Measurements from ENCODE around the gene GAREM1. TPM values are rescaled to one million over a fixed set of nuclear protein-coding genes. Genes with fewer than 3 reads are reported as not detected.

Gene GAREM1
- total RNA-seq, 1 donor from 2014 or later, result 10.0 TPM

DNA sequence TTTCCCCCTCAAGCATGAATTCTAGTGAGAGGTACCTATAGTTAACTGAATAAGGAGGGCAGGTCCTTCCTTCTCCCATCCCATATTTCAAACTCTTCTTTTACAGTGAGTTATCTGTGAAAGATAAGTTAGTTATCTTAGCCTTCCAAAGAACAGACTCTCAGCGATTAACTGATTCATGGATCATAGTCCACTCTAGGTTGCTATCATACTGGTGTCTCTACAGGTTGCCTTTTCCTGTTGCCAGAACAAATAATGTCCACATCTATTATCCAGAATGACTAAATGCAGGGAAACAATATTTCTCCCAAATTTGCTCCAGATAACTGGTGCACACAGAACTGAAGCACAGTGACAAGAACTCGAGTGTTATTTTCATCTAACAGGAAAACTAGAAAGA lies 212.5 kb downstream of the GAREM1 start:
- FAIRE-seq (no peak), DNase-seq (ENCODE audit: low read depth) (no peak)
- H3K27me3 ChIP-seq (ENCODE audit: control insufficient read depth, insufficient read depth, low read length), result no peaks in the 10 kb centered on the region
- TF ChIP-seq, protein P1, sequence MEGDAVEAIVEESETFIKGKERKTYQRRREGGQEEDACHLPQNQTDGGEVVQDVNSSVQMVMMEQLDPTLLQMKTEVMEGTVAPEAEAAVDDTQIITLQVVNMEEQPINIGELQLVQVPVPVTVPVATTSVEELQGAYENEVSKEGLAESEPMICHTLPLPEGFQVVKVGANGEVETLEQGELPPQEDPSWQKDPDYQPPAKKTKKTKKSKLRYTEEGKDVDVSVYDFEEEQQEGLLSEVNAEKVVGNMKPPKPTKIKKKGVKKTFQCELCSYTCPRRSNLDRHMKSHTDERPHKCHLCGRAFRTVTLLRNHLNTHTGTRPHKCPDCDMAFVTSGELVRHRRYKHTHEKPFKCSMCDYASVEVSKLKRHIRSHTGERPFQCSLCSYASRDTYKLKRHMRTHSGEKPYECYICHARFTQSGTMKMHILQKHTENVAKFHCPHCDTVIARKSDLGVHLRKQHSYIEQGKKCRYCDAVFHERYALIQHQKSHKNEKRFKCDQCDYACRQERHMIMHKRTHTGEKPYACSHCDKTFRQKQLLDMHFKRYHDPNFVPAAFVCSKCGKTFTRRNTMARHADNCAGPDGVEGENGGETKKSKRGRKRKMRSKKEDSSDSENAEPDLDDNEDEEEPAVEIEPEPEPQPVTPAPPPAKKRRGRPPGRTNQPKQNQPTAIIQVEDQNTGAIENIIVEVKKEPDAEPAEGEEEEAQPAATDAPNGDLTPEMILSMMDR (IDR thresholded peaks at IDR 0.05; ENCODE audit: insufficient read depth, low read length, severe bottlenecking), result no peak
- H3K36me3 ChIP-seq (ENCODE audit: control insufficient read depth, insufficient read depth, low read length), result no peaks in the 10 kb centered on the region
- H3K4me3 ChIP-seq (ENCODE audit: low read depth, low read length), result no peak overlapping the region

DNA sequence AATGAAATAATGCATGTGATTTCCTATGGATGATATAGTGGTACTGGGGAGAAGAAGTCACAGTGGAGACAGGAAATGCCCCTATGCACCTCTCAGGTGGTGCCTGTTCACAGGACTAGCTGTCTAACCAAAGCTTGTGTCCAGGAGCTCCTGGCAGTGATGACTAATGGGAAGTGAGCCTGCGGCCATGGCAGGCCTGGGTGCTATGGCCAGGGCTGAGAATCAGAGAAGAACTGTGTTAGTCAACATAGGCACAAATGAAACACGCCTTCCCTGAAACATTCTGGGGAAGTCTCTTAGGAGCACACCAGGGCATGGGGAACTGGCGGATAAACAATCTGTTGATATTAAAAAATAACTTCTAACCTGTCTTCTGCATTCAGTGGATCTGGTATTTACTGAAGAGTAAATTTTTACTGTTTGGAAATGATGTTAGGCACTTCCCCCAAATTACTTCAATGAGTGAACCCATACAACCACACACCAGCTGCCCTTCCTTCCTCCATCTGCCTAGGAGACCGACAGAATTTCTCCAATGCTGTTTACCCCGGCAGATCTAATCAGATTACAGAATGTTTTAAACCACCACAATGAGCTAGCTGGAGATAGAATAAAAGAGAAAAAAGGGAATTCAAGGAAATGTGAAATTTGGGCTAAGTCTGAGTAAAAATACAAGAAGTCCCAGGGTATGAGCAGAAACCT lies 213.4 kb downstream of the GAREM1 start:
- TF ChIP-seq, protein P1 (IDR thresholded peaks at IDR 0.05; ENCODE audit: insufficient read depth, low read length, severe bottlenecking), result no peak
- FAIRE-seq (no peak), DNase-seq (ENCODE audit: low read depth) (peak; percentile 46)
- Histone ChIP-seq H3K36me3 (ENCODE audit: control insufficient read depth, insufficient read depth, low read length) (no peaks in the 10 kb centered on the region), H3K27me3 (ENCODE audit: control insufficient read depth, insufficient read depth, low read length) (no peaks in the 10 kb centered on the region), H3K4me3 (ENCODE audit: low read depth, low read length) (no peak overlapping the region)

DNA sequence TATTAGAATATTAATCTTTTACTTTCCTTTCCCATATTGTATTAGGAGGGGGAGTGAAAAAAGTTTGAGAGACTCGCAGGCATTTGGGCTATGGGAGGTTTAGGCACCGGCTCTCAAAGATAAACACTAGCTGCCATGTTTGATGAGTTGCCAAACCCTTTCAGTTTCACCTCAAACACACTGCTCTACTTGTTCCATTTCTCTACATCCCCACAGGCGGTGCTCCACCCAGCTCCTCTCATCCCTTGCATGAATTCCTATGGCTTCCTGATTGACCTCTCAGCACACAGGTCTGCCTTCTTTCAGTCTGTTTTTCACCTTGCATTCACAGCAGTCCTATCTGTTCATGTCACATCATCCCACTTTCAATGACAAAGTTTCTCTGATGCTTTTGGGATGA lies 215.1 kb downstream of the GAREM1 start:
- Histone ChIP-seq H3K27me3 (ENCODE audit: control insufficient read depth, insufficient read depth, low read length) (no peaks in the 10 kb centered on the region), H3K4me3 (ENCODE audit: low read depth, low read length) (no peak overlapping the region), H3K36me3 (ENCODE audit: control insufficient read depth, insufficient read depth, low read length) (no peaks in the 10 kb centered on the region)
- DNase-seq (ENCODE audit: low read depth) (no peak), FAIRE-seq (no peak)
- TF ChIP-seq, protein P1 (IDR thresholded peaks at IDR 0.05; ENCODE audit: insufficient read depth, low read length, severe bottlenecking), result no peak

DNA sequence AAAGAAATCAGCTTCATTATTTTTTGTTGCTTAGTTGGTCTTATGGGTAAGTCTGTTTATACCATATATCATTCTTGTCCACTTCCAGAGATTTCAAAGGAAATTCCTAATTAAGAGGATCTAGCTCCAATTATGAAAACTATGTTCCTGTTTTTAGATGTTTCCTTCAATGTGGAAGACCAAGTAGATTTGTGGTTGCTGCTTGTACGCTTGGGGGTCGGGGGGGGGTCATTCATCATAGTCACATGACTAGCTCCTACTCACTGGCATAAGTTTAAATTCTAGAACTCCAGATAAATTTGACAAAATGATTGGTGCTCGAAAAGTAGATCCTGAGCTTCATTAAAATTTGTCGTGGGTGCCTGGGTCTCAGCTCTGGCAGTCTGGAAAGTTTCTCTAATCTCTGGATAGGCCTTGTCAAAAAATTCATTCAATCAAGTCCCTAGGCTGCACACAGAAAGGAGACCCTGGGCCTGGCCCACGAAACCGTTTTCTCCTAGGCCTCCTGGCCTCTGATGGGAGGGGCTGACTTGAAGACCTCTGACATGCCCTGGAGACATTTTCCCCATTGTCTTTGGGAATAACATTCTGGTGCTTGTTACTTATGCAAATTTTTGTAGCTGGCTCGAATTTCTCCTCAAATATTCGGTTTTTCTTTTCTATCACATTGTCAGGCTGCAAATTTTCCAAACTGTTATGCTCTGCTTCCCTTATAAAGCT lies 218.4 kb downstream of the GAREM1 start:
- DNase-seq (ENCODE audit: low read depth), result no peak
- no peak overlapping the region for H3K4me3 ChIP-seq (ENCODE audit: low read depth, low read length)
- TF ChIP-seq, protein P1 (IDR thresholded peaks at IDR 0.05; ENCODE audit: insufficient read depth, low read length, severe bottlenecking), result no peak
- FAIRE-seq, result no peak
- no peaks in the 10 kb centered on the region for H3K36me3 ChIP-seq (ENCODE audit: control insufficient read depth, insufficient read depth, low read length)
- H3K27me3 ChIP-seq (ENCODE audit: control insufficient read depth, insufficient read depth, low read length), result no peaks in the 10 kb centered on the region

DNA sequence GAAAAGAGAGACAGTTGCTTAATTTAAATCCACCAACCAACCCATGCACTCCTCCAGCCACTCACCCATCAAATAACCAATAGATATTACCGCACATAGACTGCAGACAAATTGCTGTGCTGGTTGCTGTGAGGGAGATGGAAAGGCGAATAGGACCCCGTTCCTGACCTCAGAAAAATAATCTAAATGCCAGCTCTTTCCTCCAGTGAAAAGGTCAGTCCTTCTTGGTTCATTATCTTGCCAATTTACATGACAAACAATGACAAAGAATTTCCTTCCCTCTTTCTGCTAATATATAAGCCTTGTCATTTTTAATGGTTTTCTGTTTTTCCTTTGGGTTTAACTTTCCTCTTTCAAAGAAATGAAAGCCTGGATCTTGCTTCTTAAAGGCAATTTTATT lies 219.2 kb downstream of the GAREM1 start:
- FAIRE-seq (no peak), DNase-seq (ENCODE audit: low read depth) (no peak)
- TF ChIP-seq, protein P1 (IDR thresholded peaks at IDR 0.05; ENCODE audit: insufficient read depth, low read length, severe bottlenecking), result no peak
- no peaks in the 10 kb centered on the region for H3K36me3 ChIP-seq (ENCODE audit: control insufficient read depth, insufficient read depth, low read length)
- H3K27me3 ChIP-seq (ENCODE audit: control insufficient read depth, insufficient read depth, low read length), result no peaks in the 10 kb centered on the region
- no peak overlapping the region for H3K4me3 ChIP-seq (ENCODE audit: low read depth, low read length)
